IPS DF 4.7 (cell line): ENCODE data around the gene KLHL17.

ENCODE experiments used
- DNase-seq: peaks from one replicate; pipeline ENCODE4 v3.0.0-alpha.2; 2013; ENCODE audit warnings: low spot score; ENCODE audit errors: extremely low read depth

The KLHL17 gene

DNA sequence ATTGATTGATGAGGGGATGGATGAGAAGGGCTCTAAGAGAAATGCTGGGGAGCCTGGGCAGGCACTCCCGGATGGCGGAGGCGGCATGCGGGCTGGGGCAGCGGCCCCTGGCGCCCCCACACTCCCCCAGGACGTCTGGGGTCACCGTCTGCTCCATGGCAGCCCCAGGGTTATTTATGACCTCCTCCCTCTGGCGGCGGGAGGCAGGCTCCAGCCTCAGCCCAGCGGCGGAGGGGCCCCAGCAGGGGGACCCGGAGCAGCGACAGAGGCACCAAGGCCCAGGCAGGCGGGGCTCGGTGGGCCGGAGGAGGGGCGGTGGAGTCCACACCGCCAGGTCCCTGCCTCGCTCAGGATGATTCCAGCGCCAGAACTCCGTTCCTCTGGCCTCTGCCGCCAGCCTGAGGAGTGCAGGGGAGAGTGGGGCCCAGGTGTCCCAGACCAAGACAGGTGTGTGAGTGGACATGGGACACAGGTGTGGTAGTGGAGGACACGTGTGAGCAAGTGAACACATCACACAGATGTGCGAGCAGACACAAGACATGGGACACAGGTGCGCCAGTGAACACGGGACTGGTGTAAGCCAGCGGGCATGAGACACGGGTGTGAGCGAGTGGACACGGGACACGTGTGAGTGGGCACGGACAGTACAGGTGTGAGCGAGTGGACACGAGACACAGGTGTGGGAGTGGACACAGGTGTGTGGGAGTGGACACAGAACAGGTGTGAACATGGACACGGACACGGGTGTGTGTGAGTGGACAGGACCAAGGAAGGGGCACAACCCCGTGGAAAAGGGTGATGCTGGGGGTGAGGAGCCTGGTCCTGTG lies 39.2 kb upstream of the KLHL17 start:
- DNase-seq, result no peak

DNA sequence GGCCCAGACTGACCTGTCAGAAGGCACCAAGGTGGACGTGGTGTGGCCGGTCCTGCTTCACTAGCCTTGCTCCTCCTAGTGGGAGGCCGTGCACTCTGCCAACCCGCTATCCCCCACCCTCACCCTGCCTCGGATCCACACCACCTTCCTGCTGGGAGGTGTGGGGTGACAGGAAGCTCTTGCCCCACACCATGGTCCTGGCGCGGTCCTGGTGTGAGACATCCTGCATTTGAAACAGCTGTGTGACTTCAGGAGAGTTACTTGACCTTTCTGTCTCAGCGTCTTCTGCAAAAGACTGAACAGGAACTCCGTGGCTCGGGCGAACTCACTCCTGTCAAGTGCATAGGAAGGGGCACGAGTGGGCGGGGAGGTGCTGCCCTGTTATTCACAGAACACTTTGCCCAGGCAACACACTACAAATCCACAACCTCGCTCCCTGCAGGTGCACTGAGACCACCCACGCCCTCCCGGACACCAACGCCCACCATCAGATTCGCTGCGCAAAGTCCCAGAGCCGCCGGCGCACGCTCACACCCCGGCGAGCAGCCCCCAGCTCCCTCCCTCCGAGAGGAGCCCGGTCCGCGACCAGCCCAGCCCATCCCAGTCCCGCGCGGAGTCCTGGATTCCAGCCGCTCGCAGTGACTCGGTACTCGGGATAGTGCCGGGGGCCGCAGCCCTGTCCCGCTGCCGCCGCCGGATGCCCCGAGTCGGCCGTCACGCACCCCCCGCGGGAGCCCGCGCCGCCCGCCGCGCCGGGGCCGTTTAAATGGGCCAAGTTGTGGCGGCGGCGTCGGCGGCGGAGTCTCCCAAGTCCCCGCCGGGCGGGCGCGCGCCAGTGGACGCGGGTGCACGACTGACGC lies 37.0 kb upstream of the KLHL17 start, which contains the start of gene SAMD11:
Gene SAMD11 (plus strand): TSS at position 793 of the 860 bp plus-strand sequence. CDS start 509 bp downstream, outside the sequence.
- no peak for DNase-seq

DNA sequence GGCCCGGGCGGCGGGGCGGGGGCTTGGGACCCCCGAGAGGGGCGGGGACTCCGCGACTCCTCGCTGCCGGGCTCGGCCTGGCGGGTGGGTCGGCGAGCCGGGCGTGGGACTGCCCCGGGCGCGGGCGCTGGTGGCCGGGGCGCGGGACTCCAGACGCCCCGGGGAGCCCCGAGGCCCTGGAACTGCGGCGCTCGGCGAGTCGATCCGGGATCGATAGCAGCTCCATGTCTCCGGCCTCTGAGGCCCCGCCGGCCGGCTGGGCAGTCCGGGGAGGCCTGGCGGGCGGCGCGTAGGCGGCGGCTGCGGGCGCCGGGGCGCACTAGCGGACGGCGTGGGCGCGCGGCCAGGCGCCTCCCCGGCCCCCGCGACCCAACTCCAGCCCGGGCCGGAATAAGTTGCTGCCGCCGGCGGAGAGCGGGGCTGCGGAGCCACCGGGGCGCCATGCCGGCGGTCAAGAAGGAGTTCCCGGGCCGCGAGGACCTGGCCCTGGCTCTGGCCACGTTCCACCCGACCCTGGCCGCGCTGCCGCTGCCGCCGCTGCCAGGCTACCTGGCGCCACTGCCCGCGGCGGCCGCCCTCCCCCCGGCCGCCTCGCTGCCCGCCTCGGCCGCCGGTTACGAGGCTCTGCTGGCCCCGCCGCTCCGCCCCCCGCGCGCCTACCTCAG lies 36.3 kb upstream of the KLHL17 start:
- no peak for DNase-seq

- no peak for DNase-seq
These were observed 35.5 kb upstream of the KLHL17 start for GRCh38 chr1:924656-925560.

DNA sequence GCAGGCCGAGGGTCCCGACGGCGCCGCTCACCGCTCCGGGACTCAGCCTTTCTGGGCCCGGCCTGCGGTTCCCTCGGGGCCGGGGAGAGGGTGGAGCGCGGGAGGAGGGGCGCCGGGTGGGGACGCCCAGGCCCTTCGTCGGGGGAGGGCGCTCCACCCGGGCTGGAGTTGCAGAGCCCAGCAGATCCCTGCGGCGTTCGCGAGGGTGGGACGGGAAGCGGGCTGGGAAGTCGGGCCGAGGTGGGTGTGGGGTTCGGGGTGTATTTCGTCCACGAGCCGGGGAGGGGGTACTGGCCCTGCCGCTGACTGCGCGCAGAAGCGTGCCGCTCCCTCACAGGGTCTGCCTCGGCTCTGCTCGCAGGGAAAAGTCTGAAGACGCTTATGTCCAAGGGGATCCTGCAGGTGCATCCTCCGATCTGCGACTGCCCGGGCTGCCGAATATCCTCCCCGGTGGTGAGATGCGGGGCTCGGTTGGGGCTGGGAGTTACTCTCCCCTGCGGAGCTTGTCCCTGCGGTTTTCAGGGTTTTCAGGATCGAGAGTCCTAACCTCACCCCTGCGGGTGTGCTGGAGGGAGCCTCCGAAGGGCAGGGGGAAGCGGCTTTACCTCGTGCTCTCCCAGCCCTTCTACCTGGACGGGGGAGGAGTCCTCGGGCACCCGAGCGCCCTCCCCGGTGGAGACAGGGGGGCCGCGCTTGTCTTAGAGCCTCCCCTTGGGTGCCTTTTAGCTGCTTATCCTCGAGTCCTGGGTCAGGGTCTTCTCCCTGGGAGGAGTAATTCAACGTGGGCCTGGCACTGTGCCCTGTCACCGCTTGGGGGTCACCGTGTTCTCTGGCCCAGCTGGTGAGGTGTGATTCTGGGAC lies 34.6 kb upstream of the KLHL17 start:
- DNase-seq, result no peak

DNA sequence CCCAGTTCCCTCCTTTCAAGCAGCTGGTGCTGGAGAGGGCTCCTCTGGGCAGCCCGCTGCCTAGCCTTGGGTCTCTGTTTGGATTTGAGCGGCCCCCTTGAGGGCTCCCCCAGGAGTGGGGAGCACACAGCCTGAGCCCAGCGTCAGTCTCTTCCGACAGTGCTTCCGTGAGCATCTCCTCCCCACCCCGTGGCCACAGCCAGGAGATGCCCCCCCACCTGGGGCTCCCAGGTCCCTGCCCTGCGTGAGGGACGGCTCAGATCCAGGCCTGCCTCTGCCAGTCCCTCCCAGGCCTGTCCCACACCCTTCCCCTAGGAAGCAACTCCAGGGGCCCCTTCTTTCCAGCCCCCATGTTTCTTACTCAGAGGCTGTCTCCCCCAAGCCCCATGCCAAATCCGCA lies 33.1 kb upstream of the KLHL17 start:
- DNase-seq, result no peak

- DNase-seq, result no peak
These were observed 32.6 kb upstream of the KLHL17 start for GRCh38 chr1:927748-928147.

DNA sequence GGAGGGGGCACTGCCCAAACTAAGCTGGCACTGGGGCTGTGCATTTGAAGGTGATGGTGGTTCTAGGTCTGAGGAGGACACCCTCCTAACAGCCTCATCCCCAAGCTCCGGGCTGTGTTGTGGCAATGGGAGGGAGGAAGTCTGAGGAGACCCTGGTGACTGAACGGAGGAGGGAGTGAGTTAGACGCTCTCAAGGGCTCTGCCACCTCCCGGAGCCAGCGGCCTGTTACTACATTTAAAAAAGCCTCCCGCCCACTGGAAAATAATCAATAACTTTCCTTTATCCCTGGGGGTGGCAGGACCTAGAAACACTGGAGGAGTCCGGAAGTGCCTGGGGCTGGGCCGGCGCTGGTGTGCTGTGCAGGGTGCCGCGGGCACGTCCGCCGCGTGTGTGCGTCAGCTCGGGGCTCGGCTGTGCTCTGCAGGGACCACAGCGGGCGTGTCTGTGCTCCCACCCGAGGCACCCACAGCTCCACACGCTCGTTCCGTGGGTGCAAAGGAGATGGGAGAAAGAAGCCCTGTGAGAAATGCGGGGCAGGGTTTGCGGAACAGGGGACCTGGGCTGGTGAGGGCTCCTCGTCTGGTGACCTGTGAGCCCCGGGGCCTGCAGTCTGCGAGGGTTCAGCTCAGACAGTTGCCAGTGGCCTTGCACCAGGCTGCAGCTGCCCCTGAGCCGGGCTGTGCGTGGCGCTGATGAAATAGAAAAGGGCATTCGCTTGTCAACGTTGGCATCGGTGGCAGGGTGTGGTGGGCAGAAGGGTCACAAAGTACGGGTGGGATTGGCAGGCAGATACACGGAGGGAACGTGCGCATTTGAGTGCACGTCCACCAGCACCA lies 31.3 kb upstream of the KLHL17 start:
- no peak for DNase-seq

GRCh38 chr1:929712-930632 lies 30.4 kb upstream of the KLHL17 start:
- DNase-seq, result no peak

DNA sequence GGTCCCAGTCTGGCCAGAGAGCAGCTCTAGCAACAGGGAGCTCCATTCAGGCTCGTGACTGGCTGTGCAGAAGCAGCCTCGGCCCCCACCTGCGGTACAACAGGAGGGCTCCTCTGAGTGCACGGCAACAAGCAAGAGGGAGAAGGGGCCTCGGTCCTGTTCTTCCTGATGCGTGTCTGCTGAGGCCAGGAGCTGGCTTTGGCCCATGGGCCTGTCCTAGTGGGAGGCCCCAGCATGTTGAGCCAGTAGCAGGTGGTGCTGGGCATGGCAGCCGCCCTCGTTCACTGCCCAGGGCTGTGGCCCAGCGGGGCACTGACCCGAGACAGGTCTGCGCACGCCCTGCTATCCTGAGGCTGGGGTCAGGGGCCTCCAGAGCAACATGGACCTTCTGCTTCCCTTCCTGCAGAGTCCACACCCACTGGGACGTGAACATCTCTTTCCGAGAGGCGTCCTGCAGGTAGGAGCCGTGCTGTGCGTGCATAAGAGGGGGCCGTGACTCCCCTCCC lies 29.7 kb upstream of the KLHL17 start:
- DNase-seq, result no peak

- no peak for DNase-seq
These were observed 28.8 kb upstream of the KLHL17 start for GRCh38 chr1:931380-932172.

DNA sequence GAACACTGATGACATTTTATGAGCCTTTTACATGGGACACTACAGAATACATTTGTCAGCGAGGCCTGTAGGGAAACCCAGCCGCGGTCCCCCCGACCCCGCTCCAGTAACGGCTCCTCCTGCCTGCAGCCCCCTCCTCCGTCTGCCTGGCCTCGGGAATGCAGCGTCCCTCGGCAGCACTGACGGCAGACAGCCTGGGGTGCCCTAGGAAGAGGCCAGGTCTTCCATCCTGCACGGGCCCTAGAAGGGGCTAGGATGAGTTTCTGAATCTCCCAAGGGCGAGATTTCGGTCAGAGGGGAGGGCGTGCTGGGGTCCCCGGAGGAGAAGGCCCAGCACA lies 28.2 kb upstream of the KLHL17 start:
- no peak for DNase-seq

GRCh38 chr1:932776-933602 lies 27.4 kb upstream of the KLHL17 start:
- DNase-seq, result no peak

DNA sequence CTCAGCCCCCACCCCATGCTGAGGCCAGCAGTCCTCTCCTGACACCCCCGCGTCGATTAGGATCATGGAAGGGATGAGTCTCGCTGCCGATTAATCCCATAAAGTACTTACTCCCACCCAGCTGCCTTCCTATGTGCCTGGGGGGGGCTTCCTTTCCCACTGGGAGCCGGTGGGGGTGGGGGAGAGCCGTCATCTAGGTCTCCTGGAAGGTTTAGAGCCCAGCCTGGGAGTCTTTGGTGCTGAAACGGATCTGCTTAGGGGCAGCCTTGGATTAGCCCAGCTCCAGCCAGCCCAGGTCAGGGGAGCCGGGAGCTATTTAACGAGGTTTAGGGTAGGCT lies 26.8 kb upstream of the KLHL17 start:
- DNase-seq, result no peak

GRCh38 chr1:934991-935750 lies 25.2 kb upstream of the KLHL17 start:
- DNase-seq, result no peak
